NK-92 (cell line): Measurements from ENCODE around the gene SCG5.
"Not testable (repeated sequence)": the region's sequence is repeated elsewhere in the genome, so short reads cannot be mapped to it uniquely, and the experiment has no call there.

ENCODE experiments used
- DNase-seq: peaks from one replicate; lab custom pipeline; 2025; ENCODE audit not compliant: unreplicated experiment; lab: John Stamatoyannopoulos, UW

The SCG5 gene, protein sequence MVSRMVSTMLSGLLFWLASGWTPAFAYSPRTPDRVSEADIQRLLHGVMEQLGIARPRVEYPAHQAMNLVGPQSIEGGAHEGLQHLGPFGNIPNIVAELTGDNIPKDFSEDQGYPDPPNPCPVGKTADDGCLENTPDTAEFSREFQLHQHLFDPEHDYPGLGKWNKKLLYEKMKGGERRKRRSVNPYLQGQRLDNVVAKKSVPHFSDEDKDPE

GRCh38 chr15:32641517-32642059, at the start of gene SCG5:
SCG5 (plus strand) TSS chr15:32641710; CDS start chr15:32643593, 1,883 bp downstream.
- DNase-seq: no peak

DNA sequence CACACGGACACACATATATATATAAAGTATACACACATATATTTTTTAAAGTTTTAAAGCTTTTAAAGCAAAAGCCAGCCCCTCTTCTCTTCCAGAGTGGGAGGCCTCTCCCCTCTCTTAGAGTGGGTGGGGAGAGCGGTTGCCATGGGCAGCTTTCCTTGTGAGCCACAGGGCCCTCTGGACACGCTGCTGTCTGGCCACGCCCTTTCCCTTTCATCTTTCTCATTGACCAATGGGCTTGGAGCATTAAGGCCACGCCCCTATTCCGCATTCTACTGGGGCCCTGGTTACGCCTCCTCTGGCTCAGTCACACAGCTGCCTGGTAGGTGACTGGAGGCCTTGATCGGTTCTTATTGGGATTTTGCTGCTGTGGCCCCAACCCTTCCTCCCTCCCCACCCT, 48.4 kb upstream of the SCG5 start, which contains the start of gene GOLGA8N:
Gene GOLGA8N (plus strand): TSS at position 306 of the 400 bp plus-strand sequence.
- DNase-seq: not testable (repeated sequence)

- not testable (repeated sequence) for DNase-seq
These were observed 32.0 kb upstream of the SCG5 start for GRCh38 chr15:32609518-32609917.

DNA sequence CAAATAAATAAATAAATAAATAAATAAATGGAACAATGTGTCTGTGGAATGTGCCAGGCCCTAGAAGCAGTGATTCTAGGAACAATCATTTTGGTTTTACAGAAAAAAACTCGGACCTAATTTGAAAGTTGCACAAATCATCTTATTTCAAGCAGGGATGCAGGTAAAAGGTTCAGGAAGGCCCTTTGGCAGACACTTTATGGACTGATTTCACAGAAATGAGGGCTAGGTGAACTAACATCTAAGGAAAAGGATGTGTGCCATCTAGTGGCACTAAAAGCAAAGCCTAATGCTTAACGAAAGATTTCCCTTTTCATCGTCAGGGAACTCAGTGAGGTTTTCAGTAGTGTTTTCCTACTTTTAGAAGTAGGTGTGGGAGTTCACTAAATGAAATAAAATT, 30.8 kb upstream of the SCG5 start:
- not testable (repeated sequence) for DNase-seq

DNA sequence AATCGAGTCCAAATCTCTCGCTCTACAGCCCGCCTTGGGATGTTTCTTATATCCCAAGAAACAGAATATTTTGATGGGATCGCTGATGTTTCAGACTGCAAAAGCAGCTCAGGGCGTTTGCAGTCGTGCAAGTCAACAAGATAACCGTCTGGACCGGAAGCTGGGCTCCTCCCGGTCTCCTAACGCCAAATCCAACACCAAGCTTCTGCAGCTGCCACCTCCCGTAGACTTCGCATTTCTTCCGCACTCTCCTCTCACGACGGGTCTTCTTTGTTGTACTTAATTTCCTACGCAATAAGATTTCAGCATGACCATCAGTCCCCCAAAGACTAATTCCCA, 26.8 kb upstream of the SCG5 start:
- not testable (repeated sequence) for DNase-seq

GRCh38 chr15:32615051-32615870, 26.2 kb upstream of the SCG5 start, which contains the start of gene ARHGAP11A:
ARHGAP11A (plus strand) TSS chr15:32615504; CDS start chr15:32616212, 708 bp downstream.
- DNase-seq: not testable (repeated sequence)

DNA sequence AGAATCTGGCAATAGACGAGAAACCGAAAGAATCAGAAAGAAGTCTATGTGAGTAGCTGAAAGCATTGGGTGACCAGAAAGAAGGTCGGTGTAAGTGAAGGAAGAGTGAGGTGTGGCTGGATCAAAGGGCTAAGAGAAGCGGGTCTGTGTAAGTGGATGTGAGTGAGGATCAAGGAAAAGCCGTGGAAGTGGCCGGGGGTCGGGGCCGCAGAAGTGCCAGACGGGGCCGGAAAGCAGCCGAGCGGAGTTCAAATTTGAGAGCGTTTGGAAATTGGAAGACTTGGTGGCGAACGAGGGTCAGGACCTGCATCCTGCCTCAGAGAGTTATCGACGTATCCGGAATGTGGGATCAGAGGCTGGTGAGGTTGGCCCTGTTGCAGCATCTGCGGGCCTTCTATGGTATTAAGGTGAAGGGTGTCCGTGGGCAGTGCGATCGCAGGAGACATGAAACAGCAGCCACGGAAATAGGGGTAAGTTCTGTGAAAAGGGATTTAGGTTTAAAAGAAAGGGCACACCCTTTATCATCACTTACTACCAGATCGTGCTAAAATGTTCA, 25.6 kb upstream of the SCG5 start:
- not testable (repeated sequence) for DNase-seq

DNA sequence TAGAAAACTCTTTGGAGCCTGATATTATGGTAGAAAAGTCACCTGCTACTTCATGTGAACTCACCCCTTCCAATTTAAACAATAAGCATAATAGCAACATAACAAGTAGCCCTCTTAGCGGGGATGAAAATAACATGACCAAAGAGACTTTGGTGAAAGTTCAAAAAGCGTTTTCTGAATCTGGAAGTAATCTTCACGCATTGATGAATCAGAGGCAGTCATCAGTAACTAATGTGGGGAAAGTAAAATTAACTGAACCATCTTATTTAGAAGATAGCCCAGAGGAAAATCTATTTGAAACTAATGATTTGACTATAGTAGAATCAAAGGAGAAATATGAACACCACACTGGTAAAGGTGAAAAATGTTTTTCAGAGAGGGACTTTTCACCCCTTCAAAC, 5.1 kb upstream of the SCG5 start:
- no peak for DNase-seq

- DNase-seq: no peak
These were observed 4.5 kb upstream of the SCG5 start for GRCh38 chr15:32636908-32637567.

DNA sequence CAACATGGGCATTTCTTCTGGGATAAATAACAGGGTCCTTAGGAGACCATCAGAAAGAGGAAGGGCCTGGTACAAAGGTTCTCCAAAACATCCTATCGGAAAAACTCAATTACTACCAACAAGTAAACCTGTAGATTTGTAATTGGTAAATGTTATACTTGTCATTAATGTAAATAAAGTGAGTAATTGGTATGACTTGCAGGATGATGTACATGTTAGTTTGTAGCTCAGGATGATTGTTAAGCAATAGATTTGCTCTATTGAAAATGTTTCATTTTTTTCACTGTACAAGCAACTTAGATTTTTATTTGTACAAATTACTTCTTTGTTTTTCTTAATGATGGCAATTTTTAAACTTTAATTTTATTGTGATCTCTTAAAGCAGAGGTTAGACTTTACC, 3.8 kb upstream of the SCG5 start:
- no peak for DNase-seq

- DNase-seq: no peak
These were observed 1.3 kb downstream of the SCG5 start for GRCh38 chr15:32642667-32643435.

- DNase-seq: no peak
These were observed 2.5 kb downstream of the SCG5 start for GRCh38 chr15:32643907-32644445.

DNA sequence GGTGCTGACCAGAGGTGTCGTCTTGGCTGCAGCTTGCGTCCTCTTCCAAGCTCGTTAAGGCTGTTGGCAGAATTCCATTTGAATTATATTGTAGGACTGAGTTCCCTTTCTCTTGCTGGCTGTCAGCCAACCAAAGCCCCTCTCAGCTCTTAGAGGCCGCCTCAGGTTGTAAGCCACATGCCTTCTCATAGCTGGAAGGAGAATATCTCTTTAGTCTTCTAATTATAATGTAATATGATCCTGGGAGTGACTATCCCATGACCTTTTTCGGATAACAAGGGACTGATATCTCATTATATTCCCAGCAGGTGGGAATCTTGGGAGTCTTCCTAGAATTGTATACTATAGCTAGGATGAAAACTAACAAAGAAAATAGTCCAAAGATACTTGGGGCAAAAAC, 4.8 kb downstream of the SCG5 start:
- DNase-seq: no peak

- DNase-seq: no peak
These were observed 7.8 kb downstream of the SCG5 start for GRCh38 chr15:32649342-32649741.

- DNase-seq: no peak
These were observed 9.8 kb downstream of the SCG5 start for GRCh38 chr15:32651229-32651837.

GRCh38 chr15:32652178-32652577, 10.7 kb downstream of the SCG5 start:
- no peak for DNase-seq

GRCh38 chr15:32656091-32656490, 14.6 kb downstream of the SCG5 start:
- no peak for DNase-seq

DNA sequence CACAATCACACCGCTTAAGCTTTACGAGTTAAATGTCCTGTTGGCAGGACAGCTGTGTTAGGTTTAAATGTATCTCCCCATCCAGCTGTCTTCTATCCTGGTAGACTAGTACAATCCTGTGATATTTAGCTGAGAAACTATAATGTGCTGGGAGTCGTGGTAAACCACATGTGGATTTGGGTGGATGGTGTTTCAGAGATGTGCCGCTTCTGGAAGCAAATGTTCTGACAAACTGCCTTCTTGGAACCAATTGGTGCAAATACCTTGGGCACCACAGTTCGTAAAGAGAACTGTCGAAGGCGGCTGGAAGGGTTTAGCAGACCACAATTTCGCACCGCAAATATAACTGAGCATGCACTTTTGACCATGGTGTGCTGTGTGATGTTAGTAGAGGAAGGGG, 15.0 kb downstream of the SCG5 start:
- DNase-seq: no peak

- no peak for DNase-seq
These were observed 15.8 kb downstream of the SCG5 start for GRCh38 chr15:32657198-32657883.
